OCI-LY1 (cell line): ENCODE measurements around the gene SOCS4.

ENCODE experiments used
- EZH2 ChIP-seq: fragments of 200-600 bp; sonication (generic), shearing (Covaris generic); IDR thresholded peaks from 2 replicates; pipeline ENCODE4 v1.8.0; 2017; ENCODE audit warnings: borderline replicate concordance, mixed run types, mild to moderate bottlenecking, antibody characterized with exemption, low read length, moderate library complexity, mixed read lengths
- TF ChIP-seq, protein P1 (sequence below): fragments of 200-600 bp; sonication (generic), shearing (Covaris generic); IDR thresholded peaks from 2 replicates; pipeline ENCODE4 v1.5.1; 2017; ENCODE audit warnings: mild to moderate bottlenecking, antibody characterized with exemption, low read length, moderate library complexity, mixed read lengths

DNA sequence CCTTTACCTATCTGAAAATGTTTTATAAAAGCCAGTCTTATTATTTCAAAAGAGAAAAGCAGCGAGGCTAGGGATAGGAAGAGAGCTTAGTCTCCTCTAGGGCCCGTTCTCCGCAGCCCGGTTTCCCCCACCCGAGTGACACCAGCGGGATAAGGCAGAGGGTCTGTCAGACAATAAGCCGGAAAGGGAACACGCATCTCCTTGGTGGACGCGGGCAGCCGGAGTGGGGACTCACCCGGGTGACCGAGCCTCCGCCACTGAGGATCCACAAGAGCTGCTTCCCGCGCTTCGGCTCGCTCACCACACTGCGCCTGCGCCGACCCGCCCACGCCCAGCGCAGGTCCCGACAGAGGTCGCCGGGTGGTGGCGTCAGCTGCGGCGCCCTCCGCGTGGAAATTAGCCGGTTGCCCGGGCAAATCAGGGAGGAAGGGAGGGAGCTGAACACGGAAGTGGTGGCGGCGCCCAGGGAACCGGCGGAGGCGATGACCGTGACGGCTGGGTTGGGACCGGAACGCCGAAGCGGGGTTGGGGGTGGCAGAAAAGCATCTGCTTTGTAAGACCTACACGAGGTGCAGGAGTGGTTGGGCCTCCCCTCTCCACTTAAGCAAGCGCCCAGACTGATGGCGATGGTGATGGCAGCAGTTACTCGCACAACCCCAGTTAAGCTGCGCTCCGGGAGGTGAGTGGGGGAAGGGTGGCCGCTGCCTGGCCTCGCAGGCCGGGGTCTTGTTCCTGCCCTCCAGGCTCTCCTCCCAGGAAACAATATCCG is at the start of gene SOCS4, which contains the start of gene WDHD1:
- TF ChIP-seq, protein P1, sequence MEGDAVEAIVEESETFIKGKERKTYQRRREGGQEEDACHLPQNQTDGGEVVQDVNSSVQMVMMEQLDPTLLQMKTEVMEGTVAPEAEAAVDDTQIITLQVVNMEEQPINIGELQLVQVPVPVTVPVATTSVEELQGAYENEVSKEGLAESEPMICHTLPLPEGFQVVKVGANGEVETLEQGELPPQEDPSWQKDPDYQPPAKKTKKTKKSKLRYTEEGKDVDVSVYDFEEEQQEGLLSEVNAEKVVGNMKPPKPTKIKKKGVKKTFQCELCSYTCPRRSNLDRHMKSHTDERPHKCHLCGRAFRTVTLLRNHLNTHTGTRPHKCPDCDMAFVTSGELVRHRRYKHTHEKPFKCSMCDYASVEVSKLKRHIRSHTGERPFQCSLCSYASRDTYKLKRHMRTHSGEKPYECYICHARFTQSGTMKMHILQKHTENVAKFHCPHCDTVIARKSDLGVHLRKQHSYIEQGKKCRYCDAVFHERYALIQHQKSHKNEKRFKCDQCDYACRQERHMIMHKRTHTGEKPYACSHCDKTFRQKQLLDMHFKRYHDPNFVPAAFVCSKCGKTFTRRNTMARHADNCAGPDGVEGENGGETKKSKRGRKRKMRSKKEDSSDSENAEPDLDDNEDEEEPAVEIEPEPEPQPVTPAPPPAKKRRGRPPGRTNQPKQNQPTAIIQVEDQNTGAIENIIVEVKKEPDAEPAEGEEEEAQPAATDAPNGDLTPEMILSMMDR, result peak; percentile 11; the same call in 1 of the 2 replicates
- no peak for TF ChIP-seq EZH2
